Subcutaneous abdominal adipose tissue (tissue), 5 donors: ENCODE results near the gene KCNIP1.

Source experiments
- H3K27ac ChIP-seq: one replicate; pipeline ENCODE4 v1.7.0; 2013; ENCODE audit warnings: low read depth, mild to moderate bottlenecking, inconsistent platforms, low read length, moderate library complexity
- H3K27me3 ChIP-seq, 5 donors: one replicate each; pipeline ENCODE4 v1.7.0; 2013; ENCODE audit warnings: low read length in 5 of 5, inconsistent platforms in 1 of 5; ENCODE audit not compliant: control insufficient read depth in 5 of 5, insufficient read depth in 4 of 5
- H3K36me3 ChIP-seq, 5 donors: one replicate each; pipeline ENCODE4 v1.7.0; 2013; ENCODE audit warnings: low read length in 5 of 5; ENCODE audit not compliant: control insufficient read depth in 5 of 5, insufficient read depth in 5 of 5
- H3K4me1 ChIP-seq, 5 donors: one replicate each; pipeline ENCODE4 v1.7.0; 2013; ENCODE audit warnings: low read length in 5 of 5, mild to moderate bottlenecking in 3 of 5, moderate library complexity in 1 of 5; ENCODE audit not compliant: control insufficient read depth in 5 of 5, insufficient read depth in 5 of 5
- H3K4me3 ChIP-seq, 5 donors: one replicate each; pipeline ENCODE4 v1.7.0; 2013; ENCODE audit warnings: low read length in 5 of 5, low read depth in 1 of 5
- H3K9ac ChIP-seq, 5 donors: one replicate each; pipeline ENCODE4 v1.7.0; 2013; ENCODE audit warnings: low read length in 5 of 5, mild to moderate bottlenecking in 4 of 5, moderate library complexity in 3 of 5
- H3K9me3 ChIP-seq, 5 donors: one replicate each; pipeline ENCODE4 v1.7.0; 2013; ENCODE audit warnings: low read length in 5 of 5; ENCODE audit not compliant: control insufficient read depth in 5 of 5
- donor health status: healthy.
- donor health status: healthy.
- donor health status: healthy.
- donor health status: healthy.
- donor health status: healthy.

KCNIP1 gene

GRCh38 chr5:170528976-170529375 is 25.2 kb downstream of the KCNIP1 start:
- Histone ChIP-seq H3K4me1 (no peaks in the 10 kb centered on the region), H3K4me3 (no peak overlapping the region), H3K9ac (no peak overlapping the region), H3K27ac (no peak overlapping the region), H3K9me3 (no peaks in the 10 kb centered on the region), H3K36me3 (no peaks in the 10 kb centered on the region), H3K27me3 (peaks cover 0 to 14% (median 9%) of the 10 kb centered on the region in 5 donors)

- H3K9ac ChIP-seq: no peak overlapping the region
- H3K27me3 ChIP-seq: peaks cover 0 to 2% (median 2%) of the 10 kb centered on the region in 5 donors
- no peak overlapping the region for H3K4me3 ChIP-seq
- H3K27ac ChIP-seq: no peak overlapping the region
- no peaks in the 10 kb centered on the region for H3K9me3 ChIP-seq
- H3K36me3 ChIP-seq: no peaks in the 10 kb centered on the region
- peaks cover 0 to under 1% (median 0%) of the 10 kb centered on the region in 5 donors for H3K4me1 ChIP-seq
Measured at GRCh38 chr5:170532935-170533334, 29.1 kb downstream of the KCNIP1 start.

GRCh38 chr5:170533383-170533782 is 29.6 kb downstream of the KCNIP1 start:
- H3K4me3 ChIP-seq: no peak overlapping the region
- H3K9ac ChIP-seq: no peak overlapping the region
- H3K36me3 ChIP-seq: no peaks in the 10 kb centered on the region
- peaks cover 0 to 5% (median 0%) of the 10 kb centered on the region in 5 donors for H3K4me1 ChIP-seq
- no peak overlapping the region for H3K27ac ChIP-seq
- H3K27me3 ChIP-seq: peaks cover 0 to 2% (median 2%) of the 10 kb centered on the region in 5 donors
- no peaks in the 10 kb centered on the region for H3K9me3 ChIP-seq

GRCh38 chr5:170534177-170534576 is 30.4 kb downstream of the KCNIP1 start:
- Histone ChIP-seq H3K4me3 (no peak overlapping the region), H3K4me1 (peaks cover 0 to 7% (median 0%) of the 10 kb centered on the region in 5 donors), H3K27ac (no peak overlapping the region), H3K9me3 (no peaks in the 10 kb centered on the region), H3K36me3 (no peaks in the 10 kb centered on the region), H3K27me3 (peaks cover 0 to 2% (median 2%) of the 10 kb centered on the region in 5 donors), H3K9ac (no peak overlapping the region)

- Histone ChIP-seq H3K4me1 (peaks cover 0 to 10% (median 0%) of the 10 kb centered on the region in 5 donors), H3K27ac (no peak overlapping the region), H3K36me3 (no peaks in the 10 kb centered on the region), H3K9me3 (no peaks in the 10 kb centered on the region), H3K9ac (no peak overlapping the region), H3K4me3 (no peak overlapping the region), H3K27me3 (peaks cover 0 to 2% (median 2%) of the 10 kb centered on the region in 5 donors)
Measured at GRCh38 chr5:170534941-170535340, 31.1 kb downstream of the KCNIP1 start.

- H3K36me3 ChIP-seq: no peaks in the 10 kb centered on the region
- peaks cover 0 to 2% (median 2%) of the 10 kb centered on the region in 5 donors for H3K27me3 ChIP-seq
- no peaks in the 10 kb centered on the region for H3K9me3 ChIP-seq
- no peak overlapping the region for H3K27ac ChIP-seq
- no peak overlapping the region for H3K9ac ChIP-seq
- peaks cover 0 to 10% (median 0%) of the 10 kb centered on the region in 5 donors for H3K4me1 ChIP-seq
- no peak overlapping the region for H3K4me3 ChIP-seq
Measured at GRCh38 chr5:170536525-170536924, 32.7 kb downstream of the KCNIP1 start.

- H3K36me3 ChIP-seq: no peaks in the 10 kb centered on the region
- no peak overlapping the region for H3K27ac ChIP-seq
- peaks cover 0 to 2% (median 2%) of the 10 kb centered on the region in 5 donors for H3K27me3 ChIP-seq
- H3K9me3 ChIP-seq: no peaks in the 10 kb centered on the region
- peaks cover 0 to 10% (median 0%) of the 10 kb centered on the region in 5 donors for H3K4me1 ChIP-seq
- no peak overlapping the region for H3K9ac ChIP-seq
- no peak overlapping the region for H3K4me3 ChIP-seq
Measured at GRCh38 chr5:170537451-170538095, 33.8 kb downstream of the KCNIP1 start.

- Histone ChIP-seq H3K27me3 (peaks cover 0 to 2% (median 2%) of the 10 kb centered on the region in 5 donors), H3K36me3 (no peaks in the 10 kb centered on the region), H3K4me1 (peaks cover 0 to 10% (median 0%) of the 10 kb centered on the region in 5 donors), H3K9me3 (no peaks in the 10 kb centered on the region), H3K27ac (no peak overlapping the region), H3K4me3 (no peak overlapping the region), H3K9ac (no peak overlapping the region)
Measured at GRCh38 chr5:170538096-170538465, 34.3 kb downstream of the KCNIP1 start.

- H3K9me3 ChIP-seq: no peaks in the 10 kb centered on the region
- peaks cover 0 to 10% (median 0%) of the 10 kb centered on the region in 5 donors for H3K4me1 ChIP-seq
- H3K9ac ChIP-seq: no peak overlapping the region
- no peaks in the 10 kb centered on the region for H3K36me3 ChIP-seq
- H3K27me3 ChIP-seq: peaks cover 0 to 2% (median 2%) of the 10 kb centered on the region in 5 donors
- H3K27ac ChIP-seq: no peak overlapping the region
- H3K4me3 ChIP-seq: no peak overlapping the region
Measured at GRCh38 chr5:170538696-170539586, 35.1 kb downstream of the KCNIP1 start.

- no peak overlapping the region for H3K27ac ChIP-seq
- peaks cover 0 to 10% (median 0%) of the 10 kb centered on the region in 5 donors for H3K4me1 ChIP-seq
- H3K4me3 ChIP-seq: no peak overlapping the region
- peaks cover 4 to 6% (median 5%) of the 10 kb centered on the region in 5 donors for H3K9me3 ChIP-seq
- no peak overlapping the region for H3K9ac ChIP-seq
- no peaks in the 10 kb centered on the region for H3K36me3 ChIP-seq
- H3K27me3 ChIP-seq: peaks cover 0 to 2% (median 0%) of the 10 kb centered on the region in 5 donors
Measured at GRCh38 chr5:170540271-170540670, 36.5 kb downstream of the KCNIP1 start.
